Mesenchymal stem cell (in vitro differentiated cells and primary cell): ENCODE measurements around the gene RPS3A.
"Not testable (repeated sequence)": the region's sequence is repeated elsewhere in the genome, so short reads cannot be mapped to it uniquely, and the experiment has no call there.

Source experiments
- DNase-seq: peaks from one replicate; pipeline ENCODE4 v3.0.0-alpha.2; 2013
- H2AFZ ChIP-seq: one replicate; pipeline ENCODE4 v1.6.1; 2013; ENCODE audit warnings: low read depth, mild to moderate bottlenecking, control low read depth, inconsistent platforms, low read length, moderate library complexity
- H2AK5ac ChIP-seq: 2 replicates; pipeline ENCODE4 v1.6.1; 2013; ENCODE audit warnings: low read length, moderate library complexity, mild to moderate bottlenecking, inconsistent platforms; ENCODE audit not compliant: severe bottlenecking
- H2BK120ac ChIP-seq: one replicate; pipeline ENCODE4 v1.6.1; 2013; ENCODE audit warnings: low read depth, mild to moderate bottlenecking, inconsistent platforms, low read length, moderate library complexity
- H2BK12ac ChIP-seq, 2 experiments: one replicate each; pipeline ENCODE4 v1.6.1; 2013; ENCODE audit warnings: inconsistent platforms in 2 of 2, low read length in 2 of 2, mild to moderate bottlenecking in 2 of 2, moderate library complexity in 2 of 2, control low read depth in 1 of 2
- H2BK15ac ChIP-seq: one replicate; pipeline ENCODE4 v1.6.1; 2013; ENCODE audit warnings: mild to moderate bottlenecking, low read depth, inconsistent platforms; ENCODE audit not compliant: poor library complexity, severe bottlenecking
- H2BK5ac ChIP-seq: 2 replicates; pipeline ENCODE4 v1.6.1; 2013; ENCODE audit warnings: low read depth, mild to moderate bottlenecking, low read length, control low read depth, inconsistent platforms; ENCODE audit not compliant: poor library complexity, severe bottlenecking
- H3K14ac ChIP-seq, 2 experiments: one replicate each; pipeline ENCODE4 v1.6.1; 2013; ENCODE audit warnings: inconsistent platforms in 2 of 2, low read length in 2 of 2, control low read depth in 1 of 2, mild to moderate bottlenecking in 1 of 2, moderate library complexity in 1 of 2
- H3K18ac ChIP-seq, 2 experiments: one replicate each; pipeline ENCODE4 v1.6.1; 2013; ENCODE audit warnings: inconsistent platforms in 2 of 2, low read length in 2 of 2, control low read depth in 1 of 2, low read depth in 1 of 2, mild to moderate bottlenecking in 1 of 2
- H3K23ac ChIP-seq, 2 experiments: one replicate each; pipeline ENCODE4 v1.6.1; 2013; ENCODE audit warnings: inconsistent platforms in 2 of 2, low read length in 2 of 2, mild to moderate bottlenecking in 2 of 2, moderate library complexity in 2 of 2, control low read depth in 1 of 2
- H3K27ac ChIP-seq: 2 replicates; pipeline ENCODE4 v1.5.1; 2013; ENCODE audit warnings: mild to moderate bottlenecking, moderate library complexity, low read length, control low read depth, inconsistent platforms; ENCODE audit not compliant: poor library complexity, severe bottlenecking
- H3K27me3 ChIP-seq, 2 experiments: 2 replicates each; pipeline versions ENCODE4 v1.6.1 to v1.7.0; 2013; ENCODE audit warnings: low read length in 2 of 2, mild to moderate bottlenecking in 2 of 2, moderate library complexity in 2 of 2, control low read depth in 1 of 2, inconsistent platforms in 1 of 2; ENCODE audit not compliant: control insufficient read depth in 1 of 2, insufficient read depth in 1 of 2
- H3K36me3 ChIP-seq, 2 experiments: 2 replicates each; pipeline versions ENCODE4 v1.6.1 to v1.7.0; 2013; ENCODE audit warnings: low read length in 2 of 2, control low read depth in 1 of 2, inconsistent platforms in 1 of 2, low read depth in 1 of 2, mild to moderate bottlenecking in 1 of 2; ENCODE audit not compliant: insufficient read depth in 2 of 2, control insufficient read depth in 1 of 2
- H3K4ac ChIP-seq, 2 experiments: one replicate each; pipeline ENCODE4 v1.6.1; 2013; ENCODE audit warnings: inconsistent platforms in 2 of 2, low read length in 2 of 2, mild to moderate bottlenecking in 2 of 2, moderate library complexity in 2 of 2, control low read depth in 1 of 2, low read depth in 1 of 2
- H3K4me1 ChIP-seq: 2 replicates; pipeline ENCODE4 v1.6.1; 2013; ENCODE audit warnings: low read depth, low read length, control low read depth; ENCODE audit not compliant: control insufficient read depth, insufficient read depth
- H3K4me2 ChIP-seq: 2 replicates; pipeline ENCODE4 v1.6.1; 2013; ENCODE audit warnings: low read length, mild to moderate bottlenecking, inconsistent platforms; ENCODE audit not compliant: poor library complexity, severe bottlenecking
- H3K4me3 ChIP-seq, 2 experiments: 2 replicates each; pipeline versions ENCODE4 v1.5.1 to v1.7.0; 2013; ENCODE audit warnings: low read length in 2 of 2, mild to moderate bottlenecking in 2 of 2, control low read depth in 1 of 2, low read depth in 1 of 2; ENCODE audit not compliant: insufficient read depth in 1 of 2
- H3K79me1 ChIP-seq: replicated peaks from 2 replicates; pipeline ENCODE4 v1.6.1; 2013; ENCODE audit warnings: mild to moderate bottlenecking, control low read depth, low read length, inconsistent platforms; ENCODE audit not compliant: poor library complexity, severe bottlenecking
- H3K9ac ChIP-seq: 2 replicates; pipeline ENCODE4 v1.7.0; 2013; ENCODE audit warnings: mild to moderate bottlenecking, low read length, moderate library complexity
- H3K9me3 ChIP-seq: 2 replicates; pipeline ENCODE4 v1.7.0; 2013; ENCODE audit warnings: mild to moderate bottlenecking, low read length; ENCODE audit not compliant: control insufficient read depth
- H4K8ac ChIP-seq: one replicate; pipeline ENCODE4 v1.6.1; 2013; ENCODE audit warnings: inconsistent platforms, mild to moderate bottlenecking, low read length, moderate library complexity
- H4K91ac ChIP-seq: one replicate; pipeline ENCODE4 v1.6.1; 2013; ENCODE audit warnings: mild to moderate bottlenecking, low read length, inconsistent platforms
- WGBS: methylation state at CpG from one replicate; pipeline ENCODE4 v1.1.7; 2013; ENCODE audit warnings: mixed read lengths; 5-methylcytosine and 5-hydroxymethylcytosine counted together

Gene RPS3A

DNA sequence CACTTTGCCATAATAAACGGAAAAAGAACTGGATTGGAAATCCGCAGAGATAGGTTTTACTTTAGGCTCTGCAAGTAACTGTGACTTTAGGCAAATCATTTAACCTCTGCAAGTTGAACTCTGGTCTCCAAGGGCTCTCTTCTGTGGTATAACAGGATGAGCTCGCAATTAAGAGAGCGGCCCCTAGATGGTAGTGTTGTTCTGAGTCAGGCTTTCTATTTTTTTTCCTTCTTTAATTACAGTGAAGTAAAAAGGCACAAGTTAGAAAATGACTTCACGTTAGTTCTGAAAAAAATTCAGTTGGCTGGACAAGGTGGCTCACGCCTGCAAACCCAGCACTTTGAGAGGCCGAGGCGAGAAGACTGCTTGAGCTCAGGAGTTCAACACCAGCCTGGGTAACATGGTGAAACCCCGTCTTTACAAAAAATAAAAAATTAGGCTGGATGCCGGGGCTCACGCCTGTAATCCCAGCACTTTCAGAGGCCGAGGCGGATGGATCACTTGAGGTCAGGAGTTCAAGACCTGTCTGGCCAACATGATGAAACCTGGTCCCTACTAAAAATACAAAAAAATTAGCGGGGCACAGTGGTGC, 18.0 kb downstream of the RPS3A start:
- WGBS: 49% methylated on average over 13 of the region's 14 CpGs
- no peak overlapping the region for H2BK5ac ChIP-seq
- no peak overlapping the region for H3K18ac ChIP-seq
- peaks cover 15 to 70% of the 10 kb centered on the region in 2 experiments for H3K36me3 ChIP-seq
- peak; percentile 78 for DNase-seq
- no peak overlapping the region for H4K8ac ChIP-seq
- H3K27ac ChIP-seq: no peak overlapping the region
- H3K79me1 ChIP-seq: no peaks in the 10 kb centered on the region
- no peak overlapping the region for H2BK120ac ChIP-seq
- H2AK5ac ChIP-seq: no peak overlapping the region
- H3K9ac ChIP-seq: peak overlapping the region; percentile 56
- no peak overlapping the region for H3K23ac ChIP-seq
- H3K4me1 ChIP-seq: no peaks in the 10 kb centered on the region
- H3K14ac ChIP-seq: no peak overlapping the region
- no peak overlapping the region for H2BK12ac ChIP-seq
- no peak overlapping the region for H2BK15ac ChIP-seq
- no peak overlapping the region for H3K4me3 ChIP-seq
- H3K4ac ChIP-seq: no peak overlapping the region
- no peak overlapping the region for H4K91ac ChIP-seq
- no peaks in the 10 kb centered on the region for H3K27me3 ChIP-seq
- no peak overlapping the region for H2AFZ ChIP-seq
- H3K9me3 ChIP-seq: no peaks in the 10 kb centered on the region
- no peak overlapping the region for H3K4me2 ChIP-seq

- H2AK5ac ChIP-seq: no peak overlapping the region
- H3K9ac ChIP-seq: no peak overlapping the region
- no peak overlapping the region for H3K23ac ChIP-seq
- H3K18ac ChIP-seq: no peak overlapping the region
- H2BK15ac ChIP-seq: no peak overlapping the region
- no peak overlapping the region for H2BK120ac ChIP-seq
- H3K4ac ChIP-seq: no peak overlapping the region
- H2BK5ac ChIP-seq: no peak overlapping the region
- no peak overlapping the region for H3K4me2 ChIP-seq
- DNase-seq: no peak
- no peak overlapping the region for H4K91ac ChIP-seq
- no peaks in the 10 kb centered on the region for H3K9me3 ChIP-seq
- no peak overlapping the region for H3K4me3 ChIP-seq
- H2AFZ ChIP-seq: no peak overlapping the region
- no peak overlapping the region for H4K8ac ChIP-seq
- no peak overlapping the region for H2BK12ac ChIP-seq
- H3K14ac ChIP-seq: no peak overlapping the region
- WGBS: 100% methylated on average over 1 of the region's 1 CpG
- no peak overlapping the region for H3K27ac ChIP-seq
- H3K27me3 ChIP-seq: no peaks in the 10 kb centered on the region
- peaks cover 3% of the 10 kb centered on the region for H3K79me1 ChIP-seq
- H3K36me3 ChIP-seq: peaks cover 26 to 95% of the 10 kb centered on the region in 2 experiments
- H3K4me1 ChIP-seq: no peaks in the 10 kb centered on the region
Measured at GRCh38 chr4:151129796-151130195, 30.4 kb downstream of the RPS3A start.

- H3K9me3 ChIP-seq: no peaks in the 10 kb centered on the region
- H3K18ac ChIP-seq: no peak overlapping the region
- H3K4me2 ChIP-seq: no peak overlapping the region
- no peak overlapping the region for H3K27ac ChIP-seq
- no peak overlapping the region for H2BK5ac ChIP-seq
- H3K79me1 ChIP-seq: peaks cover 2% of the 10 kb centered on the region
- DNase-seq: no peak
- H3K9ac ChIP-seq: no peak overlapping the region
- H3K4ac ChIP-seq: no peak overlapping the region
- no peaks in the 10 kb centered on the region for H3K27me3 ChIP-seq
- H2BK120ac ChIP-seq: no peak overlapping the region
- no peaks in the 10 kb centered on the region for H3K4me1 ChIP-seq
- no peak overlapping the region for H2BK12ac ChIP-seq
- H3K23ac ChIP-seq: no peak overlapping the region
- peaks cover 24 to 99% of the 10 kb centered on the region in 2 experiments for H3K36me3 ChIP-seq
- no peak overlapping the region for H4K8ac ChIP-seq
- H2AFZ ChIP-seq: no peak overlapping the region
- 92% methylated on average over 5 of the region's 5 CpGs for WGBS
- H4K91ac ChIP-seq: no peak overlapping the region
- no peak overlapping the region for H2AK5ac ChIP-seq
- no peak overlapping the region for H2BK15ac ChIP-seq
- H3K14ac ChIP-seq: no peak overlapping the region
- H3K4me3 ChIP-seq: no peak overlapping the region
Measured at GRCh38 chr4:151133311-151133710, 33.9 kb downstream of the RPS3A start.

DNA sequence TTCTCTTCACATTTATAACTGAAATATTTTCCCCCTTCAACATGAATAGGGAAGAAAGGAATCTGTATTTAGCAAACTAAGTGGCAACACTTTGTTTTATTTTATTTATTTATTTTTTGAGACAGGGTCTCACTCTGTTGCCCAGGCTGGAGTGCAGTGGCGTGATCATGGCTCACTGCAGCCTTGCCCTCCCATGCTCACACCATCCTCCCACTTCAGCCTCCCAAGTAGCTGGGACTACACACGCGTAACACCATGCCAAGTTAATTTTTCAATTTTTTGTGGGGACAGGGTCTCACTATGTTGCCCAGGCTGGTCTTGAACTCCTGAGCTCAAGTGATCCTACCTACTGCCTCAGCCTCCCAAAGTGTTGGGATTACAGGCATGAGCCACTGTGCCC, 36.6 kb downstream of the RPS3A start:
- H3K4me1 ChIP-seq, H4K8ac ChIP-seq, H2BK120ac ChIP-seq, H3K14ac ChIP-seq, H3K18ac ChIP-seq, H2BK12ac ChIP-seq, H3K9ac ChIP-seq, DNase-seq, H2AFZ ChIP-seq, H3K79me1 ChIP-seq, H3K27me3 ChIP-seq, H3K23ac ChIP-seq, H3K4me2 ChIP-seq, H3K4me3 ChIP-seq, H4K91ac ChIP-seq, H3K27ac ChIP-seq, H3K4ac ChIP-seq, H2BK5ac ChIP-seq, H2BK15ac ChIP-seq, H2AK5ac ChIP-seq, H3K9me3 ChIP-seq: not testable (repeated sequence)
- H3K36me3 ChIP-seq: peaks cover 25 to 94% of the 10 kb centered on the region in 2 experiments
- WGBS: 99% methylated on average over 3 of the region's 3 CpGs
